Adipocyte (in vitro differentiated cells): ENCODE data around the gene FBXO8.
A peak's percentile ranks its signal among the peaks of the same experiment; 100 is the strongest.

ENCODE experiments used
- DNase-seq: peaks from one replicate; pipeline ENCODE4 v3.0.0-alpha.2; 2015; ENCODE audit warnings: low read depth
- H3K27me3 ChIP-seq: replicated peaks from 2 replicates; pipeline ENCODE4 v1.7.0; 2013; ENCODE audit warnings: mild to moderate bottlenecking, low read length, moderate library complexity; ENCODE audit not compliant: control insufficient read depth, insufficient read depth
- H3K36me3 ChIP-seq: 2 replicates; pipeline ENCODE4 v1.7.0; 2013; ENCODE audit warnings: low read length, mild to moderate bottlenecking, moderate library complexity; ENCODE audit not compliant: control insufficient read depth, insufficient read depth, severe bottlenecking
- H3K4me1 ChIP-seq: 2 replicates; pipeline ENCODE4 v1.7.0; 2013; ENCODE audit warnings: mild to moderate bottlenecking, low read length, moderate library complexity; ENCODE audit not compliant: control insufficient read depth, insufficient read depth
- H3K4me3 ChIP-seq: 2 replicates; pipeline ENCODE4 v1.7.0; 2013; ENCODE audit warnings: mild to moderate bottlenecking, low read length, moderate library complexity
- H3K9ac ChIP-seq: 2 replicates; pipeline ENCODE4 v1.7.0; 2013; ENCODE audit warnings: mild to moderate bottlenecking, low read length, moderate library complexity
- H3K9me3 ChIP-seq: 2 replicates; pipeline ENCODE4 v1.7.0; 2013; ENCODE audit warnings: mild to moderate bottlenecking, low read length, moderate library complexity; ENCODE audit not compliant: control insufficient read depth

The FBXO8 gene

DNA sequence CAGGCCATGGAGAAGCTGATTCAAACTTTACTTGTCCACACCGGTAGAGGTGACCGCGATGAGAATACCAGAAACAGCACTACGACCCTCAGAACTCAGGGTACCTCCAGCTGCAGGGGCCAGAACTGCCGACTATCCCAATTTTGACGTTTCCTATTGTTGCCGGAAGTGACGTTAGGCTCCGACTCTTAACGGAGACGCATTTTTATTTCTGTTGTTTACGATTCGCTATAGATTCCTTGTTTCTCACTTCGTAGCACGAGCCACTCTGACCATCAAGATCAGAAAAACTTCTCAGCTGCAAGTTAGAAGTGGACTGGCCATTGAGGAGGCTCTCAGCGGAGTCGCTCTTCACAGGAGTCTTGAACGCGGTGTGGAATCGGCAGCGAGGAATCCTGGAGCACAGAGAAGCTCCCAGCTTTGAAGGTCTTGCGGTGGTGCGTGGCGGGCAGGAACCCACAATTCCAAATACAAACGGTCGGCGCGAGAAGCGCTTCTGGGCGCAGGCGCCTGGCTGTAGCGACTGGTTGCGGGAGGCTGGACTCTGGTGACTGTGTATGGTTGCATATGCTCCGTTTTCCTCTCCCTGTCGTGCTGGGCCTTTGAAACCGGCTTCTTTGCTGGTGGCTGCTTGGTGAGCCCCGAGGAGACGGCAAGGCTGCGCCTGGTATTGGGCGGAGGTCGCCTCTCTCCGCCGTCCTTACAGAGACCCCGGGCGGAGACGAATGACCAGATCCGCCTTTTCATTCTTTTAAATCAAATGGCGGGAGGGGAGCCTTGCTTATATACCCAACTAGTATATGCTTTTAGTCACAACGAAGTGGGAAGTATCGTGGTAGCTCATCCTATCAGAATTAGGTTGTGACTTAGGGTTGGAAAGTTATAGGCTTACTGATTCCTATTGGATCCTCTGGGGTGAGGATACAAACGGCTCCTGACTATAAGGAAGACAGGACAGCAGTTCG lies at the start of gene FBXO8, which contains the start of gene CEP44:
Gene FBXO8 (minus strand): TSS at position 161 of the 965 bp plus-strand sequence. CDS start 20,575 bp downstream, outside the sequence.
Gene CEP44 (plus strand): TSS at position 405 of the 965 bp plus-strand sequence. CDS start 15,211 bp downstream, outside the sequence.
- Histone ChIP-seq H3K36me3 (no peaks in the 10 kb centered on the region), H3K27me3 (no peaks in the 10 kb centered on the region), H3K4me3 (peak within 1 kb of the TSS; percentile 97), H3K9ac (peak within 1 kb of the TSS; percentile 99), H3K4me1 (peaks cover 27% of the 10 kb centered on the region), H3K9me3 (peaks cover 8% of the 10 kb centered on the region)
- DNase-seq, result peak; percentile 92

GRCh38 chr4:174332741-174333493 lies 49.5 kb upstream of the FBXO8 start:
- Histone ChIP-seq H3K4me1 (no peaks in the 10 kb centered on the region), H3K4me3 (no peak overlapping the region), H3K27me3 (no peaks in the 10 kb centered on the region), H3K36me3 (peaks cover 6% of the 10 kb centered on the region), H3K9ac (no peak overlapping the region), H3K9me3 (no peaks in the 10 kb centered on the region)
- peak; percentile 18 for DNase-seq

GRCh38 chr4:174324725-174325124 lies 41.3 kb upstream of the FBXO8 start:
- DNase-seq, result no peak
- no peak overlapping the region for H3K9ac ChIP-seq
- no peak overlapping the region for H3K4me3 ChIP-seq
- peaks cover 3% of the 10 kb centered on the region for H3K36me3 ChIP-seq
- H3K4me1 ChIP-seq, result peaks cover 5% of the 10 kb centered on the region
- H3K9me3 ChIP-seq, result no peaks in the 10 kb centered on the region
- no peaks in the 10 kb centered on the region for H3K27me3 ChIP-seq

GRCh38 chr4:174324236-174324635 lies 40.8 kb upstream of the FBXO8 start:
- DNase-seq, result no peak
- H3K36me3 ChIP-seq, result peaks cover 5% of the 10 kb centered on the region
- H3K9me3 ChIP-seq, result no peaks in the 10 kb centered on the region
- peaks cover 5% of the 10 kb centered on the region for H3K4me1 ChIP-seq
- H3K27me3 ChIP-seq, result no peaks in the 10 kb centered on the region
- no peak overlapping the region for H3K9ac ChIP-seq
- H3K4me3 ChIP-seq, result no peak overlapping the region

DNA sequence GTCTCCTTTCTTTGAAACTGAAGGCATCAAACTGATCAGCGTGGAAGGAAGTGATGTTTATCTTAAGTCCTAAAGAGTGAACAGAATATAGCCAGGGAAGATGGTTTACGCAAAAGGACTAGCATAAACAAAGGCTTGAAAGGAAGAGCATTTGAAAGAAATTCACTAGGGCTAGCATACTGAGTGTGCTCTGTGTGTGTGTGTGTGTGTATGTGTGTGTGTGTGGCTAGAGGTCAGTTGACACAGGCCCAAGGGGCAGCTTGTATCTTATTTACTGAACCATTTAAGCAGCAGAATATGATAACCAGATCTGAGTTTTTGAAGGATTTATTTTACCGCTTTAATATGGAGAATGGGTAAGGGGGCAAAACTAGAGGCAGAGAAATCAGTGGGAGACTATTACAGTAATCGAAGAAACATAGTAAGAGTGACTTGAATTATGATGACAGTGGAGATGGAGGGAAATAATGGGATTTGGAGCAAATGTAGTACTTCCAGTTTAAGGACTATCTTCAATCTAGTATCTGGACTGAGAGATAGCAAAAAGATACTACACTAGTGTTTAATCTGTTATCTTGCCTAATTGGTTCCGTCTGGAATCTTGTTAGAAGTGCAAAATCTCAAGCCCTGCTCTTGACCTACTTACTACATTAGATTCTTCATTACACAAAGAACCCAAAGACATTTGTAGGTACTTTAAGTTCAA lies 37.2 kb upstream of the FBXO8 start:
- Histone ChIP-seq H3K4me1 (peaks cover 14% of the 10 kb centered on the region), H3K36me3 (peaks cover 7% of the 10 kb centered on the region), H3K9me3 (no peaks in the 10 kb centered on the region), H3K9ac (no peak overlapping the region), H3K4me3 (no peak overlapping the region), H3K27me3 (no peaks in the 10 kb centered on the region)
- no peak for DNase-seq

GRCh38 chr4:174318829-174319764 lies 35.6 kb upstream of the FBXO8 start:
- H3K9ac ChIP-seq, result no peak overlapping the region
- H3K4me1 ChIP-seq, result peaks cover 9% of the 10 kb centered on the region
- no peaks in the 10 kb centered on the region for H3K9me3 ChIP-seq
- peak; percentile 70 for DNase-seq
- no peaks in the 10 kb centered on the region for H3K27me3 ChIP-seq
- H3K4me3 ChIP-seq, result no peak overlapping the region
- H3K36me3 ChIP-seq, result peaks cover 7% of the 10 kb centered on the region

DNA sequence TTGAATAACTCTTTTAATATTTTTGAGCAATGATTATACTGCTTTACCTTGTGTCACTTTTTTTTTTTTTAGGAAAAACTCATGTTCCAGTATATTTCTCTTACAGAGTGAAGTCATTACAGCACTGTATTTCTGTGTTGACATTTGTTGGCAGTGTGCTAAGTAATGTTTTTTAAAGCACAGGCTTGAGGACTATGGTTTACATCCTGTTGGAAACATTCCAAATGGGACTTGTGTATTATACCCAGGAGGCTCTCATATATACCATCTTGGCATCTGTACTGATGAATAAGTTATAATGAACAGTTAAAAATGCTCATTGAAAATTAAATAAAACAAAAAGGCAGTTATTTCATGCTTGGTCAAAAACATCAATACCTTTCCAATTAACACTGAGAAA lies 34.1 kb upstream of the FBXO8 start:
- peak; percentile 26 for DNase-seq
- no peak overlapping the region for H3K9ac ChIP-seq
- no peaks in the 10 kb centered on the region for H3K9me3 ChIP-seq
- no peaks in the 10 kb centered on the region for H3K27me3 ChIP-seq
- H3K4me3 ChIP-seq, result no peak overlapping the region
- H3K36me3 ChIP-seq, result peaks cover 14% of the 10 kb centered on the region
- peaks cover 9% of the 10 kb centered on the region for H3K4me1 ChIP-seq

DNA sequence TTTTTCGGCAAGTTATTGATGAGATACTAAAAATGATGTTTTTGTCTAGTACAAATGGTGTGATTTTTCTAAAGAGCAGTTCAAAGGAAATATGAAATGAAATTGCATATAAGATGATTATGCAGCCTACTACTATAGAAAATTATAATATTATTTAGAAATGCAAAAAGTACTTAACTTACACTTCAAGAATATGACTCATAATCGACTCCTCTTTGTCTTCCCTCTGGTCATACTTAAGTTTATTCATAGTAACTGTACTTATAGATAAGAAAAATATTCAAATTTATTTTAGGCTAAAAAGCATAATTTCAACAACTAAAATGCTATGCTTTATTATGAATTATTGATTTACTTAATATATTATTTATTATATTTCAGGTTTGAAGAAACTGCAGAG lies 33.5 kb upstream of the FBXO8 start:
- Histone ChIP-seq H3K4me1 (peaks cover 9% of the 10 kb centered on the region), H3K9ac (no peak overlapping the region), H3K27me3 (no peaks in the 10 kb centered on the region), H3K4me3 (no peak overlapping the region), H3K9me3 (no peaks in the 10 kb centered on the region), H3K36me3 (peaks cover 18% of the 10 kb centered on the region)
- no peak for DNase-seq

GRCh38 chr4:174316546-174316945 lies 33.1 kb upstream of the FBXO8 start:
- H3K9ac ChIP-seq, result no peak overlapping the region
- peaks cover 18% of the 10 kb centered on the region for H3K36me3 ChIP-seq
- H3K4me3 ChIP-seq, result no peak overlapping the region
- H3K9me3 ChIP-seq, result no peaks in the 10 kb centered on the region
- H3K4me1 ChIP-seq, result peaks cover 9% of the 10 kb centered on the region
- no peak for DNase-seq
- H3K27me3 ChIP-seq, result no peaks in the 10 kb centered on the region

DNA sequence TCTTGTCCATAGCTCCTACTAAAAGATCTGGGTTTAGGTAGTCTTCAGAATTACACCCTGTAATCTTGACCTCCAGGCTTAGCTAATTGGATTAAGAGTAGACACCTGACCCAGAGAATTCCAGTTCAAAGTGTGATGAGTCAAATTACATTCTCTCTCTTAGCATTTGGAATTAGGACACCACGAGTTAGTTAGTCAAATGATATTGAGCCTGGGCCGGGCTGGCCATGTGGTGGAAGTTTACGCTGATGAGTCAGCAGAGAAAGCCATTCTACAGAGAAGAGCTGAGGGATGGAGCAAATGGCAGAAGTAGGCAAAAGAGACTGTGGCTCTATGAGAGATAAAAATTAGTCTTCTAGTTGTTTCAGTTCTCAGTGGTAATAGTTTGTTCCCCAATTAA lies 31.3 kb upstream of the FBXO8 start:
- Histone ChIP-seq H3K9me3 (no peaks in the 10 kb centered on the region), H3K27me3 (no peaks in the 10 kb centered on the region), H3K9ac (no peak overlapping the region), H3K36me3 (peaks cover 30% of the 10 kb centered on the region), H3K4me3 (no peak overlapping the region), H3K4me1 (peaks cover 9% of the 10 kb centered on the region)
- DNase-seq, result peak; percentile 37
